Stomach (tissue), 9 donors: Measurements from ENCODE around the gene ARHGEF4. TPM values are rescaled to one million over a fixed set of nuclear protein-coding genes. Genes with fewer than 3 reads are reported as not detected.

Experiments used
- DNase-seq, 2 donors: peaks; one replicate each; pipeline versions ENCODE4 v3.0.0 to v3.0.0-alpha.2; 2013 to 2019
- H3K27ac ChIP-seq, 5 donors: fragments of 200-600 bp in 4 of 5; sonication (generic) in 4 of 5; one replicate each; pipeline ENCODE4 v1.5.1; 2013 to 2019; ENCODE audit warnings: mild to moderate bottlenecking in 1 of 5, moderate library complexity in 1 of 5
- H3K27me3 ChIP-seq, 3 donors: fragments of 200-600 bp; sonication (generic); one replicate each; pipeline ENCODE4 v1.5.1; 2017 to 2019; ENCODE audit warnings: mixed run types in 1 of 3
- H3K36me3 ChIP-seq, 4 donors: fragments of 200-600 bp; sonication (generic); 1 replicate in 3 of 4; 2 replicates in 1 of 4; pipeline ENCODE4 v1.5.1; 2016 to 2019
- H3K4me1 ChIP-seq, 4 donors: fragments of 200-600 bp; sonication (generic); one replicate each; pipeline ENCODE4 v1.5.1; 2016 to 2019
- H3K4me3 ChIP-seq, 4 donors: fragments of 200-600 bp; sonication (generic) in 3 of 4; one replicate each; pipeline ENCODE4 v1.5.1; 2016 to 2019; ENCODE audit warnings: mild to moderate bottlenecking in 1 of 4
- H3K9me3 ChIP-seq, 4 donors: fragments of 200-600 bp; sonication (generic); one replicate each; pipeline ENCODE4 v1.5.1; 2016 to 2019
- CTCF ChIP-seq, 7 experiments: fragments of 450-650 bp in 4 of 7; fragments of 200-600 bp in 3 of 7; sonication (generic) in 3 of 7; IDR thresholded peaks; one replicate each; pipeline ENCODE4 v1.5.1; 2016 to 2019; ENCODE audit warnings: antibody characterized with exemption in 7 of 7, control low read depth in 2 of 7, mild to moderate bottlenecking in 1 of 7
- EP300 ChIP-seq: sonication (generic); formaldehyde crosslinking; IDR thresholded peaks from one replicate; pipeline ENCODE4 v1.6.1; 2017; ENCODE audit warnings: antibody characterized with exemption
- POLR2A ChIP-seq, 4 donors: fragments of 450-650 bp; IDR thresholded peaks; one replicate each; pipeline ENCODE4 v1.6.1; 2016; ENCODE audit warnings: antibody characterized with exemption in 4 of 4, control low read depth in 2 of 4, mild to moderate bottlenecking in 1 of 4, moderate library complexity in 1 of 4
- POLR2AphosphoS5 ChIP-seq, 3 donors: sonication (generic); formaldehyde crosslinking; IDR thresholded peaks; one replicate each; pipeline ENCODE4 v1.6.1; 2016; ENCODE audit warnings: antibody characterized with exemption in 3 of 3
- WGBS, 5 donors: extraction: QIAGEN DNeasy Blood & Tissue Kit in 3 of 5; methylation state at CpG; one replicate each; pipeline versions ENCODE4 v1.1.5 to v1.1.7; 2013 to 2018; 5-methylcytosine and 5-hydroxymethylcytosine counted together
- intact Hi-C: fragments of 100-400 bp; cut with DNase I; formaldehyde crosslinking; loops from one replicate; pipeline ENCODE4 v1.15.1; 2023; ENCODE audit warnings: low total_unique reads
- polyA plus RNA-seq, 3 donors: library from polyadenylated mRNA; stranded (reverse); fragments of 200-250 nt; gene quantifications; one replicate each; pipeline ENCODE4 v1.2.3, GENCODE V29; 2013
- total RNA-seq, 5 donors: library from RNA; depleted of rRNA; stranded (reverse); fragments of >200 nt; gene quantifications; one replicate each; pipeline versions ENCODE4 v1.1.0 to v1.2.3, GENCODE V29; 2014 to 2016
- donor health status: healthy with polysubstance abuse.
- donor health status: Bipolar disorder and iron deficiency.
- donor health status: healthy.

The ARHGEF4 gene
- total and polyA plus RNA-seq, 8 donors = 1.4 to 32.3 (median 11.2) TPM; not detected in 1

- 55 to 69% (median 66%) methylated on average over 4 of the region's 4 CpGs for WGBS, 5 donors
- no peak for TF ChIP-seq POLR2AphosphoS5 (IDR thresholded peaks at IDR 0.05)
- no peak for TF ChIP-seq CTCF (IDR thresholded peaks at IDR 0.05)
- TF ChIP-seq POLR2A (IDR thresholded peaks at IDR 0.05) = no peak
- no peak for TF ChIP-seq EP300
- intact Hi-C loops = no loop called here
- no peak overlapping the region for H3K4me3 ChIP-seq
- no peaks in the 10 kb centered on the region for H3K9me3 ChIP-seq
- peaks cover 0 to 24% (median 0%) of the 10 kb centered on the region in 3 donors for H3K27me3 ChIP-seq
- peak in 1 of 2 donors; percentile 23 for DNase-seq
- H3K27ac ChIP-seq = no peak overlapping the region
- H3K36me3 ChIP-seq = no peaks in the 10 kb centered on the region
- no peaks in the 10 kb centered on the region for H3K4me1 ChIP-seq
These were observed 173.9 kb downstream of the ARHGEF4 start for GRCh38 chr2:131010566-131010965.

- DNase-seq = no peak
- Histone ChIP-seq H3K36me3 (no peaks in the 10 kb centered on the region), H3K27me3 (peaks cover 0 to 23% (median 0%) of the 10 kb centered on the region in 3 donors), H3K27ac (no peak overlapping the region), H3K9me3 (no peaks in the 10 kb centered on the region), H3K4me1 (no peaks in the 10 kb centered on the region), H3K4me3 (no peak overlapping the region)
- 56 to 68% (median 60%) methylated on average over 7 of the region's 7 CpGs for WGBS, 5 donors
- no peak for TF ChIP-seq POLR2A (IDR thresholded peaks at IDR 0.05)
- no peak for TF ChIP-seq CTCF (IDR thresholded peaks at IDR 0.05)
- no peak for TF ChIP-seq POLR2AphosphoS5 (IDR thresholded peaks at IDR 0.05)
- no peak for TF ChIP-seq EP300
- intact Hi-C loops = no loop called here
These were observed 174.8 kb downstream of the ARHGEF4 start for GRCh38 chr2:131011486-131011885.

DNA sequence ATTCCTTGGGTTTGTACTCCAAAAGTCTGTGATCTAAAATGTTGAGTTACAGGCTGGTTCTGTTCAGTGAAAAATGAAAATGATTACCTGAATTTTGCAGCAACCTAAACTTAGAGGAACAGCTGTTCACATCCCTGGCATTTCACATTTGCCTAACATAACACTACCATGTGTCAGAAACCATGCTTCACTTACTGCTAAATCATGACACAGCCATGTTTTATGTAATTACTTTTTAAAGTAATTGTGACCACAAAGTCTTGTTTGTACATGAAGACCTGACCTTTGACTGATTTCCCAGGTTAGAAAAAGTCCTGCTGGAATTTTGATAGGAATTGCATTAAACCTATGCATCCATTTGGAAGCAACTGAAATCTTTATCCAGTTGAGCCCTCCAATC is 177.4 kb downstream of the ARHGEF4 start:
- DNase-seq = no peak
- H3K36me3 ChIP-seq = no peaks in the 10 kb centered on the region
- no peak overlapping the region for H3K27ac ChIP-seq
- intact Hi-C loops = no loop called here
- no peak overlapping the region for H3K4me3 ChIP-seq
- peaks cover 0 to 26% (median 0%) of the 10 kb centered on the region in 3 donors for H3K27me3 ChIP-seq
- H3K9me3 ChIP-seq = no peaks in the 10 kb centered on the region
- no peak for TF ChIP-seq POLR2A (IDR thresholded peaks at IDR 0.05)
- no peak for TF ChIP-seq POLR2AphosphoS5 (IDR thresholded peaks at IDR 0.05)
- TF ChIP-seq CTCF (IDR thresholded peaks at IDR 0.05) = no peak
- TF ChIP-seq EP300 = no peak
- no peaks in the 10 kb centered on the region for H3K4me1 ChIP-seq

DNA sequence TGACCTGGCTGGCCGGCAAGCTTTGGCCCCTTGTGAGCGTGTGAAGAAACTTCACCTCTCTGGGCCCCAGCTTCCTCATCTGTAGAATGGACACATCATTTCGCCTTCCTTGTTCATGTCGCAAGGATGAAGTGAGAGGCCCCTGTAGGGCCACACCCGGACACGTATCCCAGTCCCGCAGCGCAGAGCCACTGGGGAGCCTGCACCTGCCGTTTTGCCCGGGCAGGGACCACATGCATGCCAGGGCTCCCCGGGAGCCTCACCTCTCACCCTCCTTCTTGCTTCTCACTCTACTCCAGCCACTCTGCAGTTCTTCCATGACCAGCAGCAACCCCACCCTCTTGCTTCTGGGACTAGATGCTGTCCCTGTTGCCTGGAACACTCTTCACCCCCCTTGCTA is 179.1 kb downstream of the ARHGEF4 start:
- H3K36me3 ChIP-seq = no peaks in the 10 kb centered on the region
- no peak for DNase-seq
- TF ChIP-seq CTCF (IDR thresholded peaks at IDR 0.05) (no peak), POLR2AphosphoS5 (IDR thresholded peaks at IDR 0.05) (no peak), POLR2A (IDR thresholded peaks at IDR 0.05) (no peak), EP300 (no peak)
- H3K4me3 ChIP-seq = no peak overlapping the region
- H3K4me1 ChIP-seq = no peaks in the 10 kb centered on the region
- 89 to 93% (median 91%) methylated on average over 11 of the region's 11 CpGs for WGBS, 5 donors
- intact Hi-C loops = no loop called here
- peaks cover 0 to 17% (median 0%) of the 10 kb centered on the region in 3 donors for H3K27me3 ChIP-seq
- H3K9me3 ChIP-seq = no peaks in the 10 kb centered on the region
- H3K27ac ChIP-seq = no peak overlapping the region
